Pons (tissue), 1 donor: Measurements from ENCODE around the gene UBA3.

Source experiments
- DNase-seq: peaks from one replicate; pipeline ENCODE4 v3.0.0-alpha.2; 2016; ENCODE audit warnings: low spot score

UBA3 gene

GRCh38 chr3:69066121-69066520 is 14.0 kb downstream of the UBA3 start:
- no peak for DNase-seq

DNA sequence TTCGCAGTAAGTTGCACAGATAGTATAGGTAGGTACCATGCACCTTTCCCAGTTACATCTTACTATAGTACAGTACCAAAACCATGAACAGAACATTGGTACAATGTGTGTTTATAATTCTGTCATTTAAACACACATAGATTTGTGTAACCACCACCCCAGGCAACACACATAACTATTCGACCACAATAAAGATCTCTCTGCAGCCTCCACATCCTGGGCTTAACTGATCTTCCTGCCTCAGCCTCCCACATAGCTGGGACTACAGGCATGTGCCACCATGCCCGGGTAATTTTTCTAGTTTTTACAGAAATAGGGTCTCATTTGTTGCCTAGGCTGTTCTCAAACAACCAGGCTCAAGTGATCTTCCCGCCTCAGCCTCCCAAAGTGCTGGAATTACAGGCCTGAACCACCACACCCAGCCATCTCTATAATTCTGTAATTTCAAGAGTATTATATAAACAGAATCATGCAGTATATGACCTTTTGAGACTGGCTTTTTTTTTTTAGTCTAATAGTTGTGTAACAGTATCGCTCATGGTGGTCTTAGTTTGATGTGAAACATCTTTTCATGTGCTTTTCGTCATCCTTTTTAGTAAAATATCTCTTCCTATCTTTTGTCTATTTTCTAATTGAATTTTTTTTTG is 14.7 kb downstream of the UBA3 start:
- no peak for DNase-seq

DNA sequence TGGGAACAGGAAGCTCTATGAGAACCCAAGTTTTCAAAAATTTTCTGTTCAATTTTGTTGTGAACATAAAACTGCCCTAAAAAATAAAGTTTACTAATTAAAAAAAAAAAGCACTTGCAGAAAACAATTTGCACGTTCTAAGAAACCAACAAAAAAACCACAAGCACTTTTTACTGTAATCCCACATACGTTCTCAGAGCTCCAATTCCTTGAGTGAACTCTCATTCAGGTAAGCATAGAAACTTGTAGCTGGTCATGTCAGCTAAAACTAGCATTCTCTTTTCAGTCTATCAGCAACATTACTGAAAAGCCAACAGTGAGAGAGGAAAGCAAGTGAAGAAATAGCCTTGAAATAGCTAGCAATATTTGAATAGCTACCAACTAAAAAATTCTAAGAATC is 16.5 kb downstream of the UBA3 start:
- DNase-seq: no peak

DNA sequence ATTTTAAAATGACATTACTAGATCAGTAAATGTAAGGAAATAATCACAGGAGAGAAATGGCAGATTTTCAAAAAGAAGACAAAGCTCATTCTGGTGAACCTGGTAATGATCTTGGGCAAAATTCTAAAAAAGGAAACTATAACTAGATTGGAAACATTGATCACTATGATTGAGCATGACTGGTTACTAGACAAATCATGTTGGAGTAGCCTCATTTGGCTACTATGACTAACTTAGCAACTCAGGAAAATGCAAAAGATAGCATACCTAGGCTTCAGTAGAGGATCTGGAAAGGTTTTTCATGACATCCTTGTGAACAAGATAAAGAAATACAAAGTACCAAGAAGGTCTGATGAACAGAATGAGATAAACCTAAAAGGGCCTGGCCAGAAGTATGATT is 20.5 kb downstream of the UBA3 start:
- no peak for DNase-seq

DNA sequence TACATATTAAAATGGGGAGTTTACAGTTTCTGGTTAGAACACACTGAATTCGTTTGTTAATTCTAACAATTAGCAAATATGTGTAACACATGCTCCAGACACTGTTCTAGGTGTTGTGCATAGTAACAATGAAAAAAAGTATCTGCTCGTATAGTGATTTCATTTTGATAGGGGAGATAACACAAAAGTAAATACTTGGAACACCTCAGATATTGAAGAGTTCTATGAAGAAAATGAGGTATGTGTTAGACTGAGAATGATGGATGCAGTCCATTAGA is 21.3 kb downstream of the UBA3 start:
- no peak for DNase-seq

- DNase-seq: peak; percentile 49
These were observed 21.8 kb downstream of the UBA3 start for GRCh38 chr3:69058180-69058946.

DNA sequence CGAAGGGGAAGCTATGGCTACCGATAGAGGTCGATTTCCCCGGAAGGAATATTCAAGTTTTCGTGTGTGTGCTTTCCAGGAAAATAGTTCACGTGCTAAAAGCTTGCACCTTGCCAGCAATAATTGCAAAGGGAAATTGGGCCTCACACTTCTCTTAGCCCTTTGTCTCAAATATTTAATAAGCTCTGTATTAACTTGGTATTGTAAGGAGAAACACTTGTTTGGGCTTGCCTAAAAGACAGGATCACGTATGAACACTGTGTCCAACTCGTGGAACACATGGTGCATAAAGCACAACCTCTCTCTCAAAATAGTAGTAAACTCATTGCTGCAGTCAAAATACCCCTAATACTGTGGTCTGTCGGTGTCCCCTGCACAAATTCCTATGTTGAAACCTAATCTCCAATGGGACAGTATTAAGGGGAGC is 27.7 kb downstream of the UBA3 start:
- DNase-seq: no peak

- peak; percentile 97 for DNase-seq
These were observed 28.3 kb downstream of the UBA3 start, which contains the start of gene TMF1 for GRCh38 chr3:69051756-69052471. TSS of gene TMF1 (minus strand) at chr3:69052333. CDS start at chr3:69052086, 247 bp downstream.

GRCh38 chr3:69048990-69049389 is 31.2 kb downstream of the UBA3 start:
- no peak for DNase-seq

- no peak for DNase-seq
These were observed 35.6 kb downstream of the UBA3 start for GRCh38 chr3:69044608-69045007.

DNA sequence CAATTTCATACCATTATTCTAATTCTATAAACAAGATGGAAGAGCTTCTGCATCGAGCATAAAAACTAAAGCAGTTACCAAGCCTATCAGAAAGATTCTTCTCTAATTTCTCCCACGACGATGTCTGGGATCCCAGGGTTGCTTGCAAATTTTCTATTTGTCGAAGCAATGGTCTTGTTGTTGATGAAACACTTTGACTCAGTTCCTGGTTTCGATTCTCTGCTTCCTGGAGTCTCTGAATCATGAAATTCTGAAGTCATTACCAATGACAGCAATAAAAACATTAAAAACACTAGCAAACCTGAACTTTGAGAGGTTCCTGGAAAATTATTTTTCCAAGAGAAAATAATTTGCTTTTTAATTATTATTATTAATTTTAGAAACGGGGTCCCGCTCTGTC is 46.7 kb downstream of the UBA3 start:
- no peak for DNase-seq

DNA sequence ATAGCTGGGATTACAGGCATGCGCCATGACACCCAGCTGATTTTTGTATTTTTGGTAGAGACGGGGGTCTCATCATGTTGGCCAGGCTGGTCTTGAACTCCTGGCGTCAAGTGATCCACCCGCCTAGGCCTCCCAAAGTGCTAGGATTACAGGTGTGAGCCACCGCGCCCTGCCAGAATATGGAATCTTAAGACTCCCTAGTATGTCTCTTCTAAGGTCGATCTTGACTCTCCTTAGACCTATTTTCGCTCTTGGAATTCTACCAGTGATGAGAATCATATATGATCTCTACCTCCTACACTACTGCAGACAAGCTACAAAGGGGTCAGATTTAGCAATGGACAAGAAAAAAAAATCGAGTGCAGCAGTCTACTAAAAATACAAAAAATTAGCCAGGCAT is 47.4 kb downstream of the UBA3 start:
- DNase-seq: no peak

DNA sequence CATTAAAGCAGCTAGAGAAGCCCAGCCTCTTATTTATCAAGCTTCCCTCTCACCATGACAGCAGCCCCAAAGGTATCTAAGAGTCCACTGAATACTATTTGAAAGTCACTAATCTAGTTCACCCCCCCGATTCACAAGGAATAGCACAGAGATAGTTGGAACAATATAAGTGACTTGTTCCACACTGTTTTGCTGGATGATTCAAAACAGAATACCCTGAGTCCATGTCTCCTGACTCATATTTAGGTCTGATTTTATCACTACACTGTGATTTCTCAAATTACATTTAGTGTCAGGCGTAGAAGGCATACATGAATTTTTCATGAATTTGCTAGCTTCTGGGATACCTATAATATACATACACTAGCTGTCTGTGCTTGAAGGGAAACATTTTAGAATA is 48.0 kb downstream of the UBA3 start:
- DNase-seq: no peak

DNA sequence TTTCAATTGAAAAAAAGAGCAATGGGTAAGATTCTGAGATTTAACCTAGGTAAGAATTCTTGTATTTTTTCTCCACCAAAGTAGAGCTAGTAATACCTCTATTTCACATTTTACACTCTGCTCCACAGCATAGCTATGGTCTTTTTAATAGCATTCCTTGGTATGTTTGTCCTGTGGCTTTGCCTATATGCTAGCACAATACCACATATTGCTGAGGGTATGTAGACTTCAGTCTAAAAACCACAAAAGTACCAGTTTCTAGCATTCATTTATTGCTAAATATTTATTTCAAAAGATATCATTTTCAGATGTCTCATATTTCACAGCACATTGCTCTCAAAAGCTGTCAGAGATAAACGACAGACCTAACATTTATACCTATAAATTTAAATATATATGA is 48.5 kb downstream of the UBA3 start:
- no peak for DNase-seq

DNA sequence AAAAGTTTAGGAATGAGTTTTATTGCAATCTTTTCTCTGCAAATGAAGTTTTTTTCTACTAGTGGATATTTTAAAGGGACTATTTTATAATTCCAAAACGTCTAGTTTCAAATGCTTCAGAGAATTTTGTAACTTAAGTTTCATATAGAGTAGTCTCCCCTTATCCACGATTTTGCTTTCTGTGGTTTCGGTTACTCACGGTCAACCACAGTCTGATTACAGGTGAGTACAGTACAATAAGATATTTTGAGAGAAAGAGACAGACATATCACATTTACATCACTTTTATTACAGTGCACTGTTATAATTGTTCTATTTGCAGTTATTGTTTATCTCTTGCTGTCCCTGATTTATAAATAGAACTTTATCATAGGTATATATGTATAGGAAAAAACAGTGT is 59.3 kb downstream of the UBA3 start:
- DNase-seq: no peak

- DNase-seq: no peak
These were observed 59.7 kb downstream of the UBA3 start for GRCh38 chr3:69020424-69020823.

GRCh38 chr3:69016901-69017300 is 63.3 kb downstream of the UBA3 start:
- no peak for DNase-seq

GRCh38 chr3:69016102-69016501 is 64.1 kb downstream of the UBA3 start:
- DNase-seq: no peak

DNA sequence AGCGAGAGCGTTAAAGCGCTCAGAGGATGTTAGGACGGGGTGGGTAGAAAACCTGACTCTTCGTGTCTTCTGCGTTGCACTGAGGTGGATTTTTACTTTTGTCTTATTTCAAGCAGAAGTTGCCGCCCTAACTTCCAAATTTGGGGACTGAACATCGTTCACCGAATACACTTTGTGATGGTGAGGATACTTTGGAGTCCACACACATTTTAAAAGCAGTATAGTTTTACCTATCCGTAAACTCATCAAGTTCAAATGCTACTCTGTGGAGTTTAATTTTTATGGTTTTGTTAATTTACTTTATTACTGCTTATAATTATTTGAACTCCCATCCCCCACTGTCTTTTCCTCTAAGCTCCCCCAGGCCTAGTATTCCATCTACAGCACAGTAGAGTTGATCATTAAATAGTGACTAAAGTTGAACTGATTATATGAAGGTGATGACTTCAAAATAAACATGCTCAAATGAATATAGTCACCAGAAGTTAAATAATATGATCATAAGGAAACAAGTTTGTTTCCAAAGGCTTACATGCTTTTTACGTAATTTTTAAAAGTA is 66.1 kb downstream of the UBA3 start:
- no peak for DNase-seq

DNA sequence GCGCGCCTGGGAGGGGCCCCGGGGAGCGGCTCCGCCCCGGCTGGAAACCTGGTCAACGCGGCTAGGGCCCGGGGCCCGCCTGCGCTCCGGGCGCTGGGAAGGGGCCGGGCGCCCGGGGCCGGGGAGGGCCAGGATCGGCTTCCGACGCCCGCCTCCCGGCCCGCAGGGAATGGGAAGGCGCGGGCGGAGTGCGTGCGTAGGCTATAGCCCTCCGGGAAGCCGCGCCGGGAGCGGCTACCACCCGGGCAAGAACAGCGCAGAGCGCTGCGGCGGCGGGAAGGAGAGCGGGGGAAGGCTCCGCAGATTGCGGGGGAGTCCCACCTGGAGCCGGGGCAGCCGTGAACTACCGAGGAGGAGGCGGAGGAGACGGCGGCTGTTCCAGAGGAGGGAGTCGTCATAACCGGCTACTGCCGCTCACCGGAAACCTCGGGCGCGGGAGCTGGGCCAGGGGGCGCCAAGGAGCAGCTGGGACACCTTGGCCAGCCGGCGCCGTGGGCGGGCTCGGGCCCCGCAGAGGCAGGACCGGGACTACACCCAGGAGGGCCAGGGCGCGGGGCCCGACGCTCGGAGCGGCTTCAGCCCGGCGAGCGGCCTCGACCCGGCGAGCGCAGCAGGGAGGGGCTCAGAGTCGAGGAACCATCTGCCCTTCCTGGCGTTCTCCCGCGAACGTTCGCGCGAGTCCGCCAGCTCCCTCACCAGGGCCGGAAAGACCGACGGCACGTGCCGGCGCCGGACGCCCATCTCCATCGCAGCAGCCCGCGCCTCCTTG is 66.7 kb downstream of the UBA3 start, which contains the start of gene EOGT:
TSS of gene EOGT (minus strand) at position 432 of the 769 bp plus-strand sequence. CDS start 3,838 bp downstream, outside the sequence.
- DNase-seq: peak; percentile 68

- DNase-seq: no peak
These were observed 67.3 kb downstream of the UBA3 start for GRCh38 chr3:69012800-69013252.
